ENCODE results near the gene AGBL1. TPM values are rescaled to one million over a fixed set of nuclear protein-coding genes. Genes with fewer than 3 reads are reported as not detected.

Gene AGBL1
- polyA plus RNA-seq, 4 donors: 0.06 to 0.15 (median 0.10) TPM

DNA sequence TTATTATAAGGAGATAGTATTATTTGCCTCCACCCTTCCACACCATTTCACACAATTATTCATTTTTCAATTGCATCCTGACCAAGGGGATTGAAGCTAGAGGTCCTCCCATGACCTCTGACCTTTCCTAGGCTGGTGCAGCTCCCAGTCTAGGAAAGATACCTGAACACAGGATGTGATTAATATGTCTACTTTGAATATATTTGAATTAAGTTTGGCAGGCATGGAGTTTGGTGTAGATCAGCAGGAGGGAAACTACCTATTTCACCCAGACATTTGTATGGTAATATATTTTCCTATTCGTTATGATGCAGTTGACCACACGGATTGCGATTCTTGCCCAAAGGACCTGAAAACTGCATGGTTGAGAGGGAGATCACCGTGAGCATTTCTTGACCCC, 596.3 kb downstream of the AGBL1 start:
- no peak for DNase-seq (ENCODE audit: low read depth in 4 of 4, low spot score in 3 of 4)

DNA sequence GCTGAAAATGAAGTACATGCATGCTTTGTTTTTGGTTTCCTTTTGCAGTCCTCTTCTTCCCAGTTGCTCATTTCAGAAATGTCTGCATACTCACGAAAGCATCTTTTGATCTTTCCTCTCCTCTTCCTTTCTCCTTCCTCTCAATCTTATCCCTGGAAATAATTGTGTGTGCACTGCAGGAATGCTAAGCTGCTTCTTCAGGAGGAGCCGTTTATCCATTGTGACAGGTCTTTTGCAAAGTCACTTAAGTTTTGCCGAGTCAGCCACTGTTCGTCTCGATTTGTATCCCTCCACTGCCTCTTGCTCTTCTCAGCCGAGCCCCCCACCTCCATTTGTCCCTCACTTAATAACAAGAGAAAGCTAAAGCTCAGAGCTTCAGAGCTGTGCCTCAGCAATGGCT, 597.6 kb downstream of the AGBL1 start:
- DNase-seq (ENCODE audit: low read depth in 4 of 4, low spot score in 3 of 4): no peak

DNA sequence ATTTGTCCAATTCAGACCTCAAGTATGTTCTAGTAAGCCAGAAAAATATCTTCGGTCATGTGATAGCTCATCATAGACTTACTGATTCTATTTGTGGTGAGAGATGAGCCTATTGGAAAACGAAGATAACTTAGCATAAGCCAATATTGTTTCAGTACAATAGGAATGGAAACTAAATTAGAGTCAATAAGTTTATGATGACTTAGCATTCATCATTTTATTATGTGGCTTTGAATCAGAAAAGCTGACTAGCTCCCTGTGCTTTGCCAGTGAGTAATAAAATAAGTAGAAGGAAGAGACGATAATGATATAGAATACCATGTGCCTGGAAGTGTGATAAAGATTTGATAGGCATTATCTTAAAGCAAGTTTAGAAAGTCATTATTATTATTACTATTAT, 605.6 kb downstream of the AGBL1 start:
- no peak for DNase-seq (ENCODE audit: low read depth in 4 of 4, low spot score in 3 of 4)

DNA sequence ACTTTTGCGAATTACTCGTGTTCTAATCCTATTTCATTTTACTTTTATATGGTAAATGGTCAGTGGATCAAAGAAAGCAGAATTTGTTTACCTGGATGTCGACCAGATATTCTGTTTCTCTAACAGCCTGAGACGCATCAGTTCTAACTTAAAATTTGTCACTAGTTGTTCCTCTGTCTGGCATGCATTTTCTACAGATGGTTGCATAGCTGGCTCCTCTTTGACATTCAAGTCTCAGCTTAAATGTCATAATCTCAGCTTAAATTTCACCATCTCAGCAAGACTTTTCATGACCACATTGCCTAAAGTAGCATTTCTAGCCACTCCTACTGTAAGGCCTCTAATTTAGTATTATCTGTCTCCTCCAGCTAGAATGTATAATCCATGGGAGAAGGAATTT, 609.3 kb downstream of the AGBL1 start:
- DNase-seq (ENCODE audit: low read depth in 4 of 4, low spot score in 3 of 4): no peak

DNA sequence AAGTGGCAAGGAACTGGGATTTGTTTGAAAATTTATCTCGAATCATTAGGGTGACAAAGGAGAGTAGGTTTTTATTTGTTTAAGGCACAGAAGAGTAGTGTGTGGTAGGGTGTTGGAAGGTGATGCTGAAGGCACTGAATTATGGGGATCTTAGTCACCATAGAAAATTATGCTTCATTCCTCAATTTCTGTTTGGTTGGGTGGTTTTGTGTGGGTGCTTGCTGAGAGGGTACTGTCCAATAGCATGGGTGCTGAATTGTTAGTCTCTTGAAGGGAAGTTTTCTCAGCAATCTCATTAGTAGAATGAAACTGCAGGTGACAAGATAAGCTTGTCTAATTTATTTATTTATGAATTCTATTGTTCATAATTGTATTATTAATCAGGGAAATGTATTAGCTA, 610.9 kb downstream of the AGBL1 start:
- peak; percentile 5 to 20 (median 11) for DNase-seq (ENCODE audit: low read depth in 4 of 4, low spot score in 3 of 4)

DNA sequence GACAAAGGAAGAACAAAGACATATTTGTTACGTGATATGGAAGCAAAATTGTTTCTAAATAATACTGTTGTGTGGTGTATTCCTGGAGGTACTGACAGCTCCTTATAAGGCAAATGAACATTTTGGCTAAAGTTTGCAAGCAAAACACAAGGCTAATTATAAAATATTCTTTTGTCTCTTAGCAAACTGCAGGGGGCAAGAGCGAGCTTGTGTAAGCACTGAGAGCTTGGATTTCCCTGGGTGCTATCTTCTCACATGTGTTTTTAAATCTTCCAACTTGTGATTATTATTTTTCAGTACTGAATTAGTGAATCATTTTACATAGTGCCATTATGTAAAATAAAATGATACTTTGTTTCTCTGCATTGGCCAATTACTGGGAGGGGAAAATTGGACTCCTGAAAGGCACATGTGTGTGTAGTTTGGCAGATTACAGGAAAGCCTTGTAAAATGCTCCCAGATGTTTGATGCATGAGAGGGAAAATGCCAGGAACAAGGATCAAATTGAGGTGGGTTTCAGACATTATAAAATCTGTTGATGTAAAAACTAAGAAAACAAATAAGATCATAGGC, 611.5 kb downstream of the AGBL1 start:
- DNase-seq (ENCODE audit: low read depth in 4 of 4, low spot score in 3 of 4): no peak

DNA sequence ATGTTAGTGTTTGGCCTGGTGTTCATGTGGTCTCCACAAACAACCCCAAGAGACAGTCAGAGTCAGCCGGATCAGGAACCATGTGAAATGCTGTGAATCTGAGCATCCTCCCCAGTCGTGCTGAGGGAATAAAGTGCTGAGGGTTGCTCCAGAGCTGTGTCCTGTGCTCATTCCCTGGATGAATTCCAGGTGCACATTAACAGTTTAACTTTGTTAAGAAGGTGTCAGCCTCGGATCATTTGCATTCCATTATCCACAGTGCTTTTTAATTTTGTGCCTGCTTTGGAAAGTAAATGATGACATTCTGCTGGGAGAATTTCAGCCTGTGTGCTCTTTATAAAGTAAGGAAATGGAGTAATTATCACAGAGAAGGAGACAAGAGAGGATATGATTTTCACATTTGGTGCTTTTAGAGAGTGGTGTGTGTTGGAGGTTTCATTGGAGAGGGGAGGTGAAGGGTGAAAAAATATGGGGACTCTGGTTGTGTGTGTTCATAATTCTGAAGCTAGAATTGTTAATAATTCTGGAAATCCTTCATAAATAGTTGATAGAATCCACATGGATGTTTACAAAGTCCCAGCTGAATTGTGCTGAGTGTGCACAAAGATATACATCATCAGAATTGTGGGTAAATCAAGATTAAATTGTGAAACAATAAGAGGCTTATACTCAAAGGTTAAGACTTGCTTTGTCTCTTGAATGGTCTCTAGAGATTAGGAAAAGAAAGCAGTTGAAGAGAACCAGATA, 621.4 kb downstream of the AGBL1 start:
- no peak for DNase-seq (ENCODE audit: low read depth in 4 of 4, low spot score in 3 of 4)

DNA sequence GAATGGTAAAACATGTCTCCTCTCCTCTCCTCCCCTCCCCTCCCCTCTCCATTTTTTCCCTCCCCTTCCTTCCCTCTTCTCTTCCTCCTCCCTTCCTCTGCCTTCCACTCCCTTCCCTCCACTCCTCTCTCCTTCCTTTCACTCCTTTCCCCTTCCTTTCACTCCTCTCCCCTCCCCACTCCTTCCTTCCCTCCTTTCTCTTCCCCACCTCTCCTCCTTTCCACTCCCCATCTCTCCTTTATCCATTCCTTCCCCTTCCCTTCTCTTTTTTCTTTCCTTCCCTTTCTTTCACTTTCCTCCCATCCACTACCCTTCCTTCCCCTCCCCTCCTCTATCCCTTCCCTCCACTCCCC, 621.9 kb downstream of the AGBL1 start:
- no peak for DNase-seq (ENCODE audit: low read depth in 4 of 4, low spot score in 3 of 4)

DNA sequence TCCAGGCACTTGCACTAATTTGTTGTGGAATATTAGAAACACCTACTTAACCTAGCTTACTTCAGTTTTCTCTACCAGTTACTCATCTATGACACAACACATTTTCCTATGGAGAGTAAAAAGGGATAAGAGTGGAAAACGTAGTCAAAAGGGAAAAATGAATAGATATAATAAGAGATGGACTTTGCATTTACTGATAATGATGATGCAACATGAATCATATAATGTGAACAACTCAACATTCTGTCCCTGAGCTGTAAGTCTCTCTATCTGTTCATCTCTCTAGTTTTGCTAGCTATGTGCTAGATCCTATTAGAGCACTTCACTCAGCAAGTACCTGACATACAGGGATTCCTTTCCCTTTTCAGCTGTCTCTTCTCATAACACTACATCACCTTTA, 627.1 kb downstream of the AGBL1 start:
- no peak for DNase-seq (ENCODE audit: low read depth in 4 of 4, low spot score in 3 of 4)

DNA sequence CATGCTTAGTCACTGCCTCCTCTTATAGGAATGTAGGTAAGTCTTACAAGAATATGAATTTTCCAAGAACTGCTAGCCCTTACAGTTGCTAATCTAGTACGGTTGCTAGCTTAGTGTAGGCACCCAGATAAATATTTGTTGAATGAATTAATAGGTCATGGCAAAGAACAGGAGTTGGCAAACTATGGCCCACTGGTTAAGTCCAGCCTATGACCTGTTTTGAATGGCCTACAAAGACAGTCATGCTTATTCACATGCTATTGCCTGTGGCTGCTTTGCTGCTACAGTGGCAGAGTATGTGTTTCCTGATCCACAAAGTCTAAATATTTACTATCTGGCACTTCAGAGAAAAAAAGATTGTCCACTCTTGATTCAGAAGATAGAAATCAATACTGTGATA, 631.8 kb downstream of the AGBL1 start:
- DNase-seq (ENCODE audit: low read depth in 4 of 4, low spot score in 3 of 4): no peak

DNA sequence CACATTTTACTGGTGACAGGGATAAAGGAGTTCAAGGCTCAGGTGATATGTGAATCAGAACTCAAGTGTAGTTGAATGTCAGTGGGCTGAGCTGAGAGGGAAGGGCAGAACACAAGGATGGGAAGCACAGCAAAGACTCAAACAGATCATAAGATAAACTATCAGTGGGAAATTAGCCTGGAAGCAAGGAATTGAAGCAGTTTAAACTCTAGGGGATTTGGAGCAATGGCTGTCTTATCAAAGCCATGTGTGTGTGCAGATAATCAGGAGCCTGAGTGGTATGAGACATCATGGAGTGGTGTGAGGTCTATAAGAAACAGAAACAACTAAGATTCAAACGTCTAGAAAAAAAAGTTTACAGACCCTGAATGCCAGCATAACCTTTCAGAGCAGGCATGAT, 634.6 kb downstream of the AGBL1 start:
- DNase-seq (ENCODE audit: low read depth in 4 of 4, low spot score in 3 of 4): no peak

DNA sequence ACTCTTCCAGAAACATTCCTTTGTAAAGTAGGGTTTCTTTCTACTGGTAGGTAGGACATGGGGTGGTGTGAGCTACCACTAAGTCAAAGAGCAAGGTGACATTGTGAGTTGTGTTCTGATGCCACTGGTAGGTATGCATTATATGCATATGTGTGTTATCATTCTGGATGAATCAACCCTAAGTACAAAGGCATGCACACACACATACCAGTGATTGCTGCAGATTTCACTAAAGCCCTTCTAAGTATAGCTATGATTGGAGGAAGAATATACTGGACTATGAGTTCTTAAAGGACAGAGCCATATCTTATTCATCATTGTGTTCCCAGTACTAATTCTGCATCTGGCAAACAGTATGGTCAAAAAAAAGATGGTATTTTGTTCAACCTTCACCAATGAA, 646.0 kb downstream of the AGBL1 start:
- DNase-seq (ENCODE audit: low read depth in 4 of 4, low spot score in 3 of 4): no peak

DNA sequence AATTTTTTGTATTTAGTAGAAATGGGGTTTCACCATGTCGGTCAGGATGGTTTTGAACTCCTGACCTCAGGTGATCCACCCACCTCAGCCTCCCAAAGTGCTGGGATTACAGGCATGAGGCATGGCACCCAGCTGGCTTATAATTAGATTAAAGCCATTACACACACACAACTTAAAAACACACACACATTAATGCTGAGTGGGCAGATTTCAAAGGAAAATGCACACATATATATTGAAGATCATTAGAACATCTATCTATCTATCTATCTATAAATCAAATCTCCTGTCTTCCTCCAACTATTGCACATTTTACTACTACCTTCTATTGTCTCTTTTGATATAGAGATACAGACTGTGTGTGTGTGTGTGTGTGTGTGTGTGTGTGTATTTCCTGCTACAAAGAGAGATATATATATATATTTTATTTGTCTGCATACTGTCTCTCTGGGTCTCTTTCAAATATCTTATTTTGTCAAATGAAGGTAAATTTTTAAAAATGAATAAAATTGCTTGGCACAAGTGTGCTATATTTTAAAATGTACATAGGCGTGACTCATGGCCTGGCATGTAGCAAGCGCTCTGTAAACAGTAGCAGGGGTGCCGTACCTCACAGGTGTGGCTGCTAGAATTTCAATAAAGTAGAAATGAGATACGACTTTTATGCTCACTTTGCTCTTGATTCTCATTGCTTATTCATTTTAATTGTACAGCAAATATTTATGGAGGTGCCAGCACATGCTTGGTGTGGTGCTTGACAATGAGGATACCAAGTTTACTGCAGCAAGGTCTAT, 655.8 kb downstream of the AGBL1 start:
- DNase-seq (ENCODE audit: low read depth in 4 of 4, low spot score in 3 of 4): no peak

DNA sequence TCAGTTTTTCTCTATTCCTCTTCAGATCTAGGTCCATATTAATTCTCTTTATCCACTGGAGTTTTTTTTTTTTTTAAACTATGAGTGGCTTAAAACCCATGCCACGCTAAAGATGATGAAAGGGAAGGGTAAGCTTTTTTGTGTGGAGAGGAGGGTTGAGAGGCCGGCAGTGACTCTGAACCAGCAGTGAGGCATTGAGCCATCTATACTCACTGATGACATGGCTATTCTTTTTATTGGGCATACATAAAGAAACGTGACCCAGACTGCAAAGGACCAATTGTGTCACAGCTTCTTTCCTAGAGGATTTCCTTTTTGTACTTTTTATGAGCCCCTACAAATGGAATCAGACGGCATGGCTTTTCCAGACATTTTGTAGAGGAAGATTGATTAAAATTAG, 662.2 kb downstream of the AGBL1 start:
- DNase-seq (ENCODE audit: low read depth in 4 of 4, low spot score in 3 of 4): no peak

DNA sequence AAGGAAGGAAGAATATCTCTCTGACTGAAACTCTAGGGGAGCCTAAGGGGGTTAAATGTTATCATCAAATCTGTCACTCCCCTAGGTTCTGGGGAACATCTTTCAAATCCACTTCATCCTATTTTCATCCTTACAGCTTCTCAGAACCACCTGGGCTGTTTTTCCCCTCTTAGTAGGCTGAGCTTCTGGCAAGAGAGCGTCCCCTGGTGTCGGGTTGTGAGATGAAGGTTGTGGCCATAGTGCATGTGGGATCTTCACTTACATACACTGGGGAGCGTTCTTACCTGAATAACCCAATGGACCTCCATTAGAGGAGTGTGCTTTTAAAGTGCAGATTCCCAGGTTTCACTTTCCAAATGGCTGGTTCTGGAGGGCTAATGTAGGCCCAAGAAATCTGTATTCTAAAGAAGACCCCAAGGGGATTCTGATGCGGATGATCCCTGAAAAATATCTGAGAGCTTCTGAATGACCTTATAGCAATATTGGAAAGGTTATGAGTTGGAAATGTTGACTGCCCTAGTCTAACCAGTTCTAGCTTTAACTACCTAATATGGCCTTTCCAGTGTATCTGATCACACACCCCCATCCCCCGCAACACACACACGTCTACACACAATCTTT, 663.7 kb downstream of the AGBL1 start:
- peak in 2 of 4 donors; percentile 3 to 10 for DNase-seq (ENCODE audit: low read depth in 4 of 4, low spot score in 3 of 4)

DNA sequence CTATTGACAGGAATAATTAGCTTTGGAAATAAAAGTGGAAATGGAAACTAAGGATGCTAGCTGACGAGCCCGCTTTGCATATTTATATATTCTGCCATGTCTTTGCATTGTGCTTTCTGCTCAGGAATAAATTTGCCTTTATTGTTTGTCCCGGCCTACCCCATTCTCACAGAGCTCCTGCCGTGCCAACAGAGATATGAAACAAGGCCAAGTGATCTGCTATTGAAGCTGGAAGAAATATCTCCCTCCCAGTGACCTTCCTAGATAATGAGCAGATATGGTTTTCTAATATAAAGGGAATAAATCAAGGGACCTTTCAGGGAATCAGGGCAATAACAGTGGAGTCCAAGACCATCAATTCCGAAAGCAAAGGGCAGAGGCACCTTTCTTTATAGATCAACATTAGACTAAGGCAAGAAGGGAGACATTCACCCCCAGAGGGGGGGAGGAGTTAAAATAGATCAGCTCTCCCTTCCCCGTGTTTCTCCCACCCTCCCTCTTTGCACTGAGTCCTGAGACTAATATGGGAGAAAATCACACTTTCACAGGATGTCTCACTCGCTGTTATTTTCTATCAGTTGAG, 664.6 kb downstream of the AGBL1 start:
- DNase-seq (ENCODE audit: low read depth in 4 of 4, low spot score in 3 of 4): no peak

DNA sequence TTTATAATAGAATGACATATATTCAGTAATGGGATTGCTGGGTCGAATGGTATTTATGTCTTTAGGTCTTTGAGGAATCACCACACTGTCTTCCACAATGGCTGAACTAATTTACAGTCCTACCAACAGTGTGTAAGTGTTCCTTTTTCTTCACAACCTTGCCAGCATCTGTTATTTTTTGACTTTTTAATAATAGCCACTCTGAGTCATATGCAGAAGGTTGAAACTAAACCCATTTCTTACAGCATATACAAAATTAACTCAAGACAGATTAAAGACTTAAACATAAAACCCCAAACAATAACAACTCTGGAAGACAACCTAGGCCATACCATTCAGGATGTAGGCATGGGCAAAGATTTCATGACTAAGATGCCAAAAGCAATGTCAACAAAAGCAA, 671.4 kb downstream of the AGBL1 start:
- DNase-seq (ENCODE audit: low read depth in 4 of 4, low spot score in 3 of 4): no peak

DNA sequence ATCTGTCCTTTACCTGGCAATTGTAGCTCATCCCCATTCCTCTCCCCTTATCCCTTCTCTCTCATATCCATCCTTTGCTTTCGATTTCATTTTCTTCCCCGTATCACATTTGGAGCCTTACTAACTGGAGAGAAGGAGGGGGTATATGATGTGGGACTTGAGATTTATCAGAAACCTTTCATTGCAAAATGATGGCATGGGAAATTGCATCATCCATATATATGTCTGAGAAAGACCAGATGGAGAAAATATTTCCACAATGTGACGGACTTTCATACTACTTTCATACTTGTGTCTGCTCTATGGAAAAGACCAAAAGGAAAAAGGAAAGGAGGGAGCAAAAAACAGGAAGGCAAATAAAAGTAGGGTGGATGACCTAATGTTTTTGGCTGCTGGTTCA, 675.2 kb downstream of the AGBL1 start:
- DNase-seq (ENCODE audit: low read depth in 4 of 4, low spot score in 3 of 4): no peak

DNA sequence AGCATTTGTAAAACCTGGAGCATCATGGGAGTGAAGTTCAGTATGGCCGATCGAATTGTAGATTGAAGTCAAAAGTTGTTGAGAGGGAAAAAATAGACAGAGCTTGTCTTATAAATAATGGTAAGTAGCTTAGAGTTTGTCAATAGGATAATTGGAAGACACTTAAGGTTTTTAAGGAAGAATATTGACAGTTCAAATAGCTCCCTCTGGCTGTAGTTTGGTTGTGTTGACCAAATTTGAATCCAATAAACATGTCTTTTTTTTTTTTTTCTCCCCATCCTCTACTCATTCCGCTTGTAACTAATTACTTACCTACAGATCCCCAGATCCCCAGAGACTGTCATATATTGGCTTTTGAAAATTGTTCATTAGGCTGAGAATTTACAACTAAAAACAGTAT, 677.0 kb downstream of the AGBL1 start:
- no peak for DNase-seq (ENCODE audit: low read depth in 4 of 4, low spot score in 3 of 4)

DNA sequence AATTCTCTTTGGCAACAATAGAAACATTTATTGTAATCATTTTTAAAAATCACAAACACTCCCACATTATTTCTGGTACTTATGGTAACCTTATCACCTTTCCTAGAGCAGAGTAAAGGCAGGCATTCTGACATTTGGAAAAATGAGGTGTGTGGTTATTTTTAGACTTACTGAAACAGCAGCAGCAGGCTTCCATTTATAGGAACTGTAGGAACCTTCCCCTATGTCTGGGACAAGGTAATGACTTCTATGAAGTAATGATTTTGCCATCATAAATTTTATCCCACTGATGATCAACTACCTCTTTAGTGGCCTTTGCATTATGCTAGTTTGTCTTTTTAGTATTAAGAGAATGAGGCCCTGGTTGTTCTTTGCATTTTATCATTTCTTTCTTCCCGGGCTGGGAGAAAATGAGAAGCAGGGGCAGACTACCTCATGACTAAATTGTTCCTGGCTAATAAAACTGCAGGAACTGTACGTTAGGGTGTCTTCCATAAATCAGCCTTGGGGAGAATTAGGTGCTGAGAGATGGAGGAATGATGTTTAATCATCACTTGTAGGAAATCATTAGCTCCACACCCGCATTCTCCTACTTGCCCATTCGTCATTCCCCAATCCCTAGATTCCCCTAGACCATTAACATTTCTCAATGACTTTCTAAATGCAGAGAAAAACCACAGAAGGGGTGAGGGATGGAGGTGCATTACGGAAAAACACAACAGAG, 680.3 kb downstream of the AGBL1 start:
- DNase-seq (ENCODE audit: low read depth in 4 of 4, low spot score in 3 of 4): no peak

DNA sequence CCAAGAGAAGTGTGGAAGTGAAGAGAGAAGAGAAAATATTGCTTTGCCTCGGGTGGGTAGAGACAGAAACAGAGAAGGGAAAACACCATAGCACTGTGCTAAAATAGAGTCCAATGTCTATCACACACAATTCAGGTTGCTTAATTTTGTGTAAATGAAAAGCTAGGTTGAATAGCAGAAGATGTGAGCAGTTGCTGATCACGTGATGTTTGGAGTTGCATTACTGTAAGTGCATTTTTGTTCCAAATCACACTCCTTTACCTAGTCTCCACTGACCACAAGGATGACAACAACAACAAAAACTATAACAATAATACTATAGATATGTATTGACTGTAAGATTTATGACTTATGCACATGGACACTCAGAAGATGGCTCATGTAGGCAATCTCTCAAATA, 683.2 kb downstream of the AGBL1 start:
- DNase-seq (ENCODE audit: low read depth in 4 of 4, low spot score in 3 of 4): no peak
